HG03521 (cell line): ENCODE data around the gene HIF3A.
"Not testable (repeated sequence)": the region's sequence is repeated elsewhere in the genome, so short reads cannot be mapped to it uniquely, and the experiment has no call there.

Source experiments
- ATAC-seq: cut with Tn5 transposase; IDR thresholded peaks from one replicate; pipeline ENCODE4 v1.9.1; 2021; ENCODE audit warnings: mild to moderate bottlenecking, moderate library complexity; ENCODE audit not compliant: unreplicated experiment

The HIF3A gene

DNA sequence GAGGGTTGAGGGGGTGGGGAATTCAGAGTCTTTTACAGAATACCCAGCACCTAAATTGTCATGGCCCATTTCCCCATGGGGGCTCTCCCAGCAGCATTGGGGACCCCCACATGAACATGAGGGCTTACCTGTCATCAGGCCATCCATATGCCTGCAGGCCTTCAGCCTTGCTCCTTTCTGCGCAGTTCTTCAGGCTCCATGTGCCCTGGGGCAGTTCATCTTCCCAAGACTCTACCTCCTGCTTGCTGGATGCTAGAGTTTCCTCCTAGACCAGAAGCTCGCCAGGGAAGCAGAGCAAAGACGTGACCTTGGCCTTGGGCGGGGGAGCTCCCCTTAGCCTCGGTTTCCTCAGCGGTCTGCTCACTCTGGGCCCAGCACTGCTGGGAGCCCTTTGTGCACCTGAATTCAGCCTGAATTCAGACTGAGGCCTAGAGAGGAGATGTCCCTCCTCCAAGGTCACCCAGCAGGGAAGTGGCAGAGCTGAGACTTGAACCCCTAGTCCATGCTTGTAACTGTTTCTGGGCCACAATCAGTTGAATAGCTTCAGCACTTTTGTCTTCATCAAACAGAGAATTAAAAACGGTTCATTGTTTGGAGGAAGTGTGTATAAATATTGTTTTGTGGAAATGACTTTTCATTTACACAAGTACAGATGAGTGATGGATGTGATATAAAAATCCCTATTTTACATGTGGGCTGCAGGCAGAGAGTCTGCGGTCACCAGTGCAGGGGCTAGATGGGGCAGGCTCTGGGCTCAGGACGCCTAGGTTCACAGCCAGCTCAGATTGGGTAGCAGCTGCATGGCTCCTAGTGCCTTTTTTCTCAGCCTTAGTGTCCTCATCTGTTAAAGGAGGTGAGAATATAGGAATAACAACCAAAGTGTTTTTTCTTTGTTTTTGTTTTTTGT, 59.6 kb downstream of the HIF3A start:
- no peak for ATAC-seq

DNA sequence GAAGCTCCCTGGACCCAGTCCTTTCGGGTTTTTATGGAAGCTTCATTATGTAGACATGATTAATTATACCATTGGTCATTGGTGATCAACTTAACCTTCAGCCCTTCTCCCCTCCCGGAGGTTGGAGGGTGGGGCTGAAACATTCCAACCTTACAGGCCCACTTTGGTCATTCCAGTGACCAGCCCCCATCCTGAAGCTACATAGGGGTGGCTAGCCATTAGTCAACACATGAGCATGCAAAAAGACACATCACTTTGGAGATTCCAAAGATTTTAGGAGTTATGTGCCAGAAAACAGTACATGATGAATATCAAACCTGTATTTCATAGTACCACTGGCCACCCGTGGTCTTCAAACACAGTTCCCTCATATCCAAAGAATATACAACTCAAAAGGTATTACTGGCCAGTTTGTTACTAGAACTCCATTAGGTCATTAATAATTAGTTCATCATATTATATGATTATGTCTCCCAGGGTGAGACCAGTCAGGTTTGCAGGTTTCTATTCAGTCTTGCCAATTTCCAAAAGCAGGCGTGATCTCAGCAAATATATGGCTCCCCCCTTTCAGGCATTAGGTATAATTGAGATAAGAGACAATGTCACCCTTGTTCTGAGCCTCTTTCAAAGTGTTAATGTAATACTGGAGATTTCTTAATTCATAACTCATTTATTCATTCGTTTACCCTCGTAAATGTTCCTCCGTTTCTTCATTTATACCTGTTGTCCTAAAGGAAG, 61.2 kb downstream of the HIF3A start:
- ATAC-seq = no peak

DNA sequence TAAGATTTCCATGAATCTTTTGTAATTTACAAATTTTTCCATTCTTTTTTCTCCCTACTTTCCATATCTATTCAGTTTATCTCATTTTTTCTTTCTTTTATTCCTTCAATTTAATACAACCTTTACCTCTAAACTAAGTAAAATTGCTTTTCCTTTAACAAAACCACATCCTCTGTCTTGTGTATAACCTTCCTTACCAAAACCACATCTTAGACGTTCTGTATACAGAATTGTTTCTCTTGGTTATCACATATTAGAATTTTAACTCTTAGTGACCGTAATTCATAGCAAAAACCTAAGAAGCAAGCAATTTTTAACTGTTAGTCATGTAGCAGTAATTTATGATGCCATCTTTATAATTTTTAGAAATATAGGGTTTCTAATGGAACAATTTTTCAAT, 65.1 kb downstream of the HIF3A start:
- no peak for ATAC-seq

DNA sequence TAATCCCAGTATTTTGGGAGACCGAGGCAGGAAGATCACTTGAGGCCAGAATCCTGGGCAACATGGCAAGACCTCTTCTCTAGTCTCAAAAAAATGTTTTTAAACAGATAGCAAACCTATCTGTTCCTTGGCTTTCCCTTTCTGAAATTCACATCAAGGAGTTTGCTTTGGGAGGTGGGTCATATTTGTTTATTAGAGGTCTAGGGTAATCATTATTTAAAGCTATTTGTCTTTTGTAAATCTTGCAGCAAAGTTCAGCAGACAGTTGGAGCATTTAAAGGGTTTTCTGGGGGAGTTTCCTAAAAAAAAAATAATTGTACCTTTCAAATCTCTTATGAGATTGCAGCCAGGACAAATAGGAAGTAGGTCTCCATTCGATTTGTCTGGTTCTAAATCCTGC, 67.5 kb downstream of the HIF3A start:
- no peak for ATAC-seq

DNA sequence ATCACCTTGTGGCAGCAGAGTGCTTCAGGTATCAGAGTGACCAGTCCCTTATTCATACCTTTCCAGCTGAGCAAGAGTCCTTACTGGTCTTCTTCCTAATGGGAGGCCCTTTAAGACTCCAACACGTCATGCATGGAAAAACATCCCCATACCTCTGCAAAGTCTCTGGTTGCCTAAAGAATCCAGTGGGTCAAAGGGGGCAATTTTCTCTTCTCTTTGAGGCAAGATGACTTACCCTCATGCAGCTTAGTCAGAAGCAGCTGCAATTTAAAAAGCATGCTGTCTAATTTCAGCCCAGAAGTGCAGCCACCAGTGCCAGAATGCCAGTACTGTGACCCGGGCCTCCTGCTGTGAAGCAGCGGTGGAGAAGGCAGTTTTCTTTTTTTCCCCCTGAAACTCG, 68.7 kb downstream of the HIF3A start:
- no peak for ATAC-seq

DNA sequence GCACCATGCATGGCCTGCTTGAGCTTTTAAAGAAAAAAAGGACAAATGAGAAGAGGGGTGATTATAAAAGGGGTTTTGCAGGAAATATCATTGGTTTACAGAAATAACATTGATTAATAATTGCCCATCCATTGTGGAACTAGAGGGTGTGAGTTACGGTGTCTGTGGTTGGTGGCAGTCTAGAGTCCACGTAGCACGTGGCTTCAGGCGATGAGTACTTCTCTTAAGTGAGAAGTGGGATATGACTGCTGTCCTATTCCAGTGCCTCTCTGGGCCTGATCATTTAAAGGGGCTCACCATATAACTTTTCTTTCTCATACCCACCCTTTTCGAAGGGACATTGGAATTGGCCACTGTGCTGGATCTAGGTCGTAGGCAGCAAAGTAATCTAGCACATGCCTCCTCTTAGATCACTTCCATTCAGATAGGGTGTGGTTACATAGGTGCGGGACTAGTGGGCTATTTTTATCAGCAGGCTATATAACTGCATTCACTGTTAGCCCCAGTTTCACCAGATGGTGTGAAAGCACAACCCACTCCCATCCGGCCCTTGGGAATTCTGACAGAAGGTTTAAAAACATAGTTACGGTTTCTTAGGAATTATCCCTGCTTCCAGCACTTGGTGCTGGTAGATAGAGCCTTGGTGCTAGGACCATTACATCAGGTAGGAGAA, 69.9 kb downstream of the HIF3A start:
- ATAC-seq = no peak

DNA sequence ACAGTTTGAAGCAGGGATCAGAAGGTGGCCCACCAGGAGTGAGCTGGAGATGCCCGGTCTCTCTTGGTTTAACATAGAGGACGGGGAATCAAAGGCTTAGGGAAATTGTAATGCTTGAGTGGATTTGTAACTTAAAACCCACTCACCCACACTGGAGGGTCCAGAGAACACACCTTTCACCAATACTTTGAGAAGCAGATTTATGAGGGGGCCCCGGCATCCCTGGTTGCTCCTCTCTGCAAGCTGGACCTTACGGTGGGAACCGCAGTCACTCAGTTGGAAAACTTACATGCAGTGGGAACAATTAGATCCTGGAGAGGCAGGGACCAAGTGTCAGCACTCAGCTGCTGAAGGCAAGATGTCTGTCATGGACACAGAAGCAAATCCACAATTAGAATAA, 70.6 kb downstream of the HIF3A start:
- no peak for ATAC-seq

DNA sequence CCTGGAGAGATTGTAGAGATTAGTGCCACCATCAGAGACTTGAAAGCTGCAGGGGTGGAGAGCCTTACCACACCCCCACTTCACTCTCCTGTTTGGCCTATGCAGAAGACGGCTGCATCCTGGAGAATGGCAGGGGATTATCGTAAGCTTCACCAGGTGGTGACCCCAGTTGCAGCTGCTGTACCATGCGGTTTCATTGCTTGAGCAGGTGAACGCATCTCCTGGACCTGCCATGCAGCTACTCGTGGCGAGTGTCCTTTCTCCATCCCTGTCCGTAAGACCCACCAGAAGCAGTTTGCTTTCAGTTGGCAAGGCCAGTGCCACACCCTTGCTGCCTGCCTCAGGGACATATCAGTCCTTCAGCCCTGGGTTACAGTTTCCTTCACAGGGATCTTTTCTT, 71.3 kb downstream of the HIF3A start:
- ATAC-seq = no peak

DNA sequence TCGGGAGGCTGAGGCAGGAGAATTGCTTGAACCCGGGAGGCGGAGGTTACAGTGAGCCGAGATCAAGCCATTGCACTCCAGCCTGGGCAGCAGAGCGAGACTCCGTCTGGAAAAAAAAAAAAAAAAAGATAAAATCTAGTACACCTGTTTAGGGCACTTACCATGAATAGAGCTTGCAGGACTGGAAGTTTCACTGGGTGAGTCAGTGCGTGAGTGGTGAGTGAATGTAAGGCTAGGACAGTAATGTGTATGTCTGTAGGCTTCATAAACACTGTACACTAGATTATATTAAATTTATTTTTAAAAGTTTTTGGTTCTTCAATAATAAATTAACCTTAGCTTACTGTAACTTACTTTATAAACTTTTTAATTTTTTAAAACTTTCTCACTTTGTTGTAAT, 73.0 kb downstream of the HIF3A start:
- no peak for ATAC-seq

DNA sequence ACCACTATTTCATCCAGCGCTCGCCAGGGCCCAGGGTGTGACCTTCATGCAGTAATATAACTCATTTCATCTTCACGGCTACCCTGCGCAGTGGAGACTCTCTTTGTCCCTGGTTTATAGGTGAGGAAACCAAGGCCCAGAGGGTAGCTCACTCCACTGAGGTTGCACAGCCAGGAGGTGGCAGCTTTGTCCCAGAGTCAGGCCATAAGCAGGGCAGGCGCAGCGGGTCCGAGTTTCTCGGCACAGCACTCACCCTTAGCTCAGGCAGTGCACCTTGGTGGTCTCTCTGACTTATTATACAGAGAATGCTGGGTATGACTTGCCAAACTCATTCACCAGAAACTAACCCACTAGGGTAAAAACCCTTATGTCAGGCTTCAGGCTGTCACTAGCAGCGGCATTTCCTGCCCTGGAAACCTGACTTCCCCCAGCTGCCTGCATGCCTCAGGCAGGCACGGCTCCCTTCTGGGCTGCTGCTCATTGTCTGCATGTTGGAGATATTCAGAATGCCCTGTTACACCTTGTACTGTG, 74.6 kb downstream of the HIF3A start:
- no peak for ATAC-seq

DNA sequence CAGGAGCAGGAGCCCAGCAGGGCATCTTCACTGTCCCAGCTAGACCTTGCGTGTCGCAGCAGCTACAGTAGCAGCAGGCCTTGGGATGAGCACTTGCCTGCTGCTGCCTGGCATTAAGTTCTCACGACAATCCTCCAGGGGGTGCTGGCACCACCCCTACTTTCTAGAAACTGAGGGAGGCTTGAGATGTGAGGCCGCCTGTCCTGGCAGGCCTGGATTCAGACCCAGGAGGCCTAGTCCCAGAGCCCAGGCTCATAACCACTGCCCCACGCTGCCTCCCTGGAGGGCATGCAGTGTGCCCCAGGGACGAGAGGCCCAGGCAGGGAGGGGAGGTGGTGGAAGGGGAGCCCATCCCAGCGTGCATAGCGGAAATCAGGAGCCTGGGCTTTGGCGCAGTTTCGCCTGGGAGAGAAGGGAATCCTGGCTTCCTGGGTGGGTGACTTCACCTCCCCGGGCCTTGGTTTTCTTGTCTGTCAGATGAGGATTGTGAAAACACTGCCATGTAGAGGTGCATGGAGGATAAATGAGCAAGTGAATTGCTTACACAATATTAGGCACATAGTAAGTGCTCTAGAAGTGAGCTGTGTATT, 76.2 kb downstream of the HIF3A start:
- no peak for ATAC-seq

DNA sequence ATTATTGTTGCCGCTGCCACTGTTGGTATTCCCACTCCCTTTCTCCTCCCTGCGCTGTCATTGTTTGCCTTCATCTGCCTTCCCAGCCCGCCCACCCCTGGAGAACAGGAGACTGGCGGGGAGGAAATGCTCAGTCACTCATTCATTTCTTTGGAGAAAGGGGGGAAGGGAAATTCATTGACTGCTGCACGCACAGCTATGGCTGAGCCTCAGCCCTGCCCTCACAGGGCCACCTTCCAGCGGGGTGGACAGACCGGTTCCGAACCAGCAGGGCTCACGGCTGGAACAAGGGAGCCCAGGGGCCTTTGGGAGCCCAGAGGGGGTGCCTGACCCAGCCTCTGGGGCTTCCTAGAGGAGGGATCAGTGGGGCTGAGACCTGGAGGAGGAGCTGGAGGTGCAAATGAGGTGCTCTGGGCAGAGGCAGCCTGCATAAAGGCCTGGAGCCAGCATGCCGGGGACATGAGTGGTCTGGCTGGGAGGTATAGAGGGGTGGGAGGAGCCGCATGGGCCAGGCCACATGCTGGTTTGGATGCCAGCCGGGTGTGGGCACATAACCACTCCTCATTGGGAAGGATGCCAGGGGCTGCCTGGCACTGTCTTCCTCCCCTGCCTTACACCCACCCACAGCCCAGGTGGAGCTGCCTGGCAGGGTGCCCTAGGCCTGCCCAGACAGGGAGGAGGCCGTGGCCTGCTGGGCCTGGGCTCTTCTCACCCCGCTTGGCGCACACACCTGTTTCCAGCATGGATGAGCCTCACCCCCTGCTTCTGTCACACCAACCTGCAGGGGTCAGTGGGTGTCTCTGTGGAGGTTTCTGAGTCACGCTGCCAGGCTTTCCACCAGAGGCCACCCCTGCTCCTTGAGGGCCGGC, 76.9 kb downstream of the HIF3A start:
- no peak for ATAC-seq

DNA sequence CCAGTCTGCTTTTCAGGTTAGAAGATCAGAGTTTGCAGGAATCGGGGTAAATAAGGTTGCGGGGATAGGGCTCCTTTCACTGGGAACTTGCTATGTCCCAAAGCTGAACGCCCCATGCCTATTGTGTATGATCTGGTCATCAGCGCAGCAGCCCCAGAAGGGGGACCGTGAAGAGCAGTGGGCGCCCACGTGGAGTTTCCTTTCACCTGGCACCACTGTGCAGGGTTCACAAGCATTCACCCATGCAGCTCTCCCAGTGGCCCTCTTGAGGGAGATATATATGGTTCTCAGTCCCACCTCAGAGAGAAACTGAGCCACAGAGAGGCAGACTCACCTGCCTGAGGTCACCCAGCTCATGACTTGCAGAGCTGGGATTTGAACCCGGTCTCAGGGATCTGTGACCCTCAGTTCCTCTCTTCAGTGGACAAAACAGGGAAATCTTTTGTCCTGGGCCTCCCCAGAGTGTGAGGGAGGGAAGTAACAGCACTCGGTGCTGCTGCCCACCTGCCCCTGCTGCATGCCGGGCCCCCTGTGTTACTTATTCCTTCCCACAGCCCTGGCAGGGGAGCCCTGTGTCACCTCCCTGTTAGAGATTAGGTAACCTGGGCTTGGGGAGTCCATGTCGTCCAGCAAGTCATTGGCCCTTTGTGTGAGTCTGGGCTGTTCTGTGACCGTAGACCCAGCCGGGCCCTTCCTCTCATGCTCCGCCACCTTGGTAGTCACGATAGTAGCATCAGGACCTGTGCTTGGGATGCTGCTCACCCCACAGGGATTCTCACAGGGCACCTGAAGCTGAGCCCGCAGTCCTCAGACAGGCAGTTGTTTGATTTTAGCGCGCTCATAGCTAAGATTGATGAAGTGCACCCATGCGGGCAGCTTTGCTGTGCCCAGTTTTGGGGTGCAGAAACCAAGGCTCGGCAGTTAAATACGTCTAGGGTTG, 78.0 kb downstream of the HIF3A start:
- no peak for ATAC-seq

DNA sequence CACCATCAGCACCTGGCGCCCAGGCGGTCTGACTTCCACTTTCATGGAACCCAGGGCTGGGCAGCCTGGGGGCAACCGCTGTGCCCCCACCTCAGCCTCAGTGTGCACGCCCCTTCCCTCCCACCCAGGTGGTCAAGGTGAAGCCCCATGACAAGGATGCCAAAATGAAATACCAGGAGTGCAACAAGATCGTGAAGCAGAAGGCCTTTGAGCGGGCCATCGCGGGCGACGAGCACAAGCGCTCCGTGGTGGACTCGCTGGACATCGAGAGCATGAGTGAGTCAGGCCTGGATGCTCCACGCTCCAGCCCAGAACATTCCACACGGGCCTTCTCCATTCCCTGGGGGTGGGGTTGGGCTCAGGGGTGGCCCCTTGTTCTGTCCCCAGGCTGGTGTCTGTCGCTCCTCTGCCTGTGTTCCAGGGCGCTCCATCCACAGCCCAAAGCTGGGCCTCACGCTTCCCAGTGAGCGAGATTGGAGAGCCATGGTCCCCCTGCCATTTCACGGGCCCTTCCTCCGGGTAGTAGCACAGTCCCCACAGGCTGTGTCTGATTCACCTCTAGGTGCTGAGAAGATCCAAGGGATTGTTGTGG, 78.7 kb downstream of the HIF3A start:
- ATAC-seq = not testable (repeated sequence)

DNA sequence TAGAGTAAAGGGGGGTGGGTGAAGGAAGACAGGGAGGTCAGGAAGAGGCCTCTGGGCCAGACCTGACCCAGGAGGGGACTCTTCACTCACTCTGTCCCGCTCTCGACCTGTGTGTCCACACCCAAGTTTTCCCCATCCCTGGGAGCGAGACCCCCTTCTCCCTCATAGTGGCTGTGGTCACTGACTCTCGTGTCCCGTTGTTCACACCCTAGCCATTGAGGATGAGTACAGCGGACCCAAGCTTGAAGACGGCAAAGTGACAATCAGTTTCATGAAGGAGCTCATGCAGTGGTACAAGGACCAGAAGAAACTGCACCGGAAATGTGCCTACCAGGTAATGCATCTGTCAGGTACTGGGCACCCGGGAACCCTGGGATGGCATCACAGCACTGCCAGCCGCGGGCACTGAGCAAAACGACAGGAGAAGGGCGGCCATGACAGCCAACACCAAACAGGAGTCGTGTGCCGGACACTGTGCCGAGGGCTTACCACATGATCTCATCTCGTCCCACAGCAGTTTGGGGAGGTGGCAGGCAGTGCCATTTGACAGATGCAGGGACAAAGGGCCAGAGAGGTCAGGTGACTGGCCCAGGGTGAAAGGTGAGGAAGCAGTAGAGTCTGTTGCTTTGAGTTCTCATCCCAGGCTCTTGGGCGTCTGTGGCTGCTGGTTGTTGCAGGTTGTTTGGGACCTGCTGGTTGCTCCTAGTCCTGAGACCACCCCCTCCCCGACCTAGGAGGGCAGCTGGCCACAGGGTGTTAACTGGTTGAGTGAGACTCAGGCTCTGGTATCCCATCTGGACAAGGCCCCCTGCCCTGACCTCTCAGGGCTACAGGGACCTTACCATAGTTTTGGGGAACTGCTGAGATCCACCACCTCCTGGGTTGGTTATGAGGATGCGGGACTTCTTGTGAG, 79.7 kb downstream of the HIF3A start:
- no peak for ATAC-seq

DNA sequence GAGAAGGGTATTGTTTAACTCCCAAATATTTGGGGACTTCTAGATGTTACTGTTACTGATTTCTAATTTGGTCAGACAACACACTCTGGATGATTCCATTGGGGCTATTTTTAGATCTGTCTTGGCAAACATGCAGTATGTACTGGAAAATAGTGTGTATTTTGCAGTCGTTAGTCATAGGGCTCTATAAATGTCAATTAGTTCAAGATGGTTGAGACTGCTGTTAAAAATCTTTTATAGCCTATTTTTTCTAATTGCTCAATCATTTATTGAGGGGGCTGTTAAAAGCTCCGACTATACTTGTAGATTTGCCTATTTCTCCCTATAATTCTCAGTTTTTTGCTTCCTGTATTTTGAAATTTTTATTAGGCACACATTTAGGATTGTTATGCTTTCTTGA, 81.4 kb downstream of the HIF3A start:
- no peak for ATAC-seq

DNA sequence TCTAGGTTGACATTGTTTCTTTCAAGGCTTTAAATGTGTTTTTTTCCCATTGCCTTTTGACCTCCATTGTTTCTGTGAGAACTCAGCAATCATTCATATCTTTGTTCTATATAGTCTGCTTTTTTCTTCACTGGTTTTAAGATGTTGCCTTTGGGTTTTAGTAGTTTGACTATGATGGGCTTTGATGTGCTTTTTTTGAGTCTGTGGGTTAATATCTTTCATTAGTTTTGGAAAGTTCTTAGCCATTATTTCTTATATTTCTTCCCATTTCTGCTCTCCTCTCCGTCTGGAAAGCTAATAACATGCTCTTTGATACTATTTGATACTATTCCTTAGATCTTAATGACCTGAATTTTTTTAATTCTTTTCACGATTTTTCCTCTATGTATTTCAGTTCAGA, 83.8 kb downstream of the HIF3A start:
- ATAC-seq = no peak

DNA sequence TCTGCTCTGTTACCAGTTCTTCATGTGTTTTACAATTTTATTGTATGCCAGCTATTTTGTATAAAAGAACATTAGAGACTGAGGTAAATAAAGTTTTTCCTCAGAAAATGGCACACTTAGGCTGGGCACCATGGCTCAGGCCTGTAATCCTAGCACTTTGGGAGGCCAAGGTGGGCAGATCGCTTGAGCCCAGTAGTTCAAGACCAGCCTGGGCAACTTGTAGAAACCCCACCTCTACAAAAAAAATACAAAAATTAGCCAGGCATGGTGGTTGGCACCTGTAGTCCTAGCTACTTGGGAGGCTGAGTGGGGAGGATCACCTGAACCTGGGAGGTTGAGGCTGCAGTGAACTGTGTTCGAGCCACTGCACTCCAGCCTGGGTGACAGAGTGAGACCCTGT, 84.5 kb downstream of the HIF3A start:
- ATAC-seq = no peak
